Inflammatory macrophage treated with lipopolysaccharide for 4 hours (primary cell): ENCODE measurements around the gene IFNA16.
"Not testable (repeated sequence)": the region's sequence is repeated elsewhere in the genome, so short reads cannot be mapped to it uniquely, and the experiment has no call there.

Experiments used
- DNase-seq: peaks from one replicate; pipeline ENCODE4 v3.0.0-alpha.2; 2020

The IFNA16 gene

DNA sequence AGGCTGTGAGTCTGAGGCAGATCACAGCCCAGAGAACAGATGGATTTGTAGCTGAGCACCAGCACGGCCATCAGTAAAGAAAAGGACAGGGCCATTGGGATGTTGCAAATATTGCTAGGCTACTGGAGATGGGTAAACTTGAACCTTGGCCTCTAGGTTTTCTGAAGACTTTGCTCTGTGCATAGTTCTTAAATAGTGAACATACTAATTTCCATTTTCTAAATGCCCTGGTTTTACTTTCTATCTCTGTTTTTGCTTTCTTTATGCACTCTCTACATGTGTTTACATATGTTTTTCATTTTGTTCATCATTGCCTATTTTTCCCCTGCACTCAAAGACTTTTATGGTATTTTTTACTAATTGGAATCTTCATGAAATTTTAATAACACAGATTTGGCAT lies at the start of gene IFNA16:
Gene IFNA16 (minus strand): TSS at position 101 of the 400 bp plus-strand sequence. CDS start 6 bp downstream, at position 95.
- DNase-seq = not testable (repeated sequence)

DNA sequence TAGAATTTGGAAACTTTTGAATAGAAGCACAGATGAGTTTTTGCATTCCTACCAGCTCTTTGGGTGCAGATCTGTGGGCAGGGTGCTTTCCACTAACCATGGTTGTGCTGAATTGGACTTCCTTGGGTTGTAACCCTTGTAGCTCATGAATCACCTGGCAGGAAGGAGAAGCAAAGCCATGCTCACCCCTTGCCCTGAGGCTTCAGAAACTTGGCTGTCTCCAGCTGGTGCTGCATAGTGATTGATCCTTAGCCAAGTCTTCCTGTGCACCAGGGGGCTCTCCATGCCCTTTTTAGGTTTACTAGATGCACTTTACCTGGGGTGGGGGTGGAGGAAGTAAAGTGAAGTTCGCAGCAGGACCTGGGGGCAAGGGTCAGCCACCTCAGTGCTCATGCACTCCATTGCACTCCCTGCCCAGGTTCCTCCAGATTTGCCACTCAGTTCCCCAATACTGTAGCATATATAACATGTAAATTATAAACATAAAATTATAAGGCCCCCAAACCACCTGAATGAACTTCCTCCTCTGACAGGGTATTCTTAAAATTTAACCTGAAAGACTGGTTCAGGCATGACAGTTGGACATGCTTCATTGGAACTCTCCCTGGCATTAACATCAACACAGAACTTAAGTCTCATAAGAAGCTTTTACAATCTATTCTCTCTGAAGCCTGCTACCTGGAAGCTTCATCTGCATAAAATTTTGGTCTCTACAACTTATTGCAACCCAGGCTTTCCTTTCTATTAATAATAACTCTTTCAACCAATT lies 48.5 kb upstream of the IFNA16 start:
- no peak for DNase-seq

DNA sequence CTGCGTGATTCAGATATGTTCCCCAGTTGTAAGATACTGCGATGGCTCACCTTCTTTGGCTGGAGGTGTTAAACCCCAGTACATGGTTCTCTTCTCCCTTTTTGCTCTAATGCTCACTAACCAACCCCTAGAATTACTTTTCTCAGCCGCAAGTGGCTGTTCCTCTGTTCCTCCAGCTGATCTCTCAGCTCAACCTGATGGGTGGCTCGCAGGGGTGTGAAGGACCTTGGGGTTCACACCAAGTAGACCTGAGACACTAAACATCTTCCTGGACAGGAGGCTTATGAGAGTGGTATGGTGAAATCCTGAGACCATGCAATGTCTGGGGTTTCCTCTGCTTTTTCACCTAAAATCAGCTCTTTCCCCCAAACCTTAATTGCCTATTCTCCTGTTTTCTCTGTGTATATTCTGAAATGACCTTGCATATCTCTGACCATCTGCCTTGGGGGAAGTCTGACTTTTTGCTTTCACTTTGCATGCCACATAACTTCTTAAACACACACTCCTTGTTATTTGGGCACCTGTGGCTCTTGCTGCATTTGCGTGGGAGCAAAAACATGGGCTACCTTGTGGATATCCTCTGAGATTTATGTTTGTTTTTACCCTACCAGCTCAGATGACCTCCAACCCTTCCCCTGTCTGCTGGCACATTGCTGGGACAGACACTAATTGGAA lies 38.6 kb upstream of the IFNA16 start:
- DNase-seq = no peak

DNA sequence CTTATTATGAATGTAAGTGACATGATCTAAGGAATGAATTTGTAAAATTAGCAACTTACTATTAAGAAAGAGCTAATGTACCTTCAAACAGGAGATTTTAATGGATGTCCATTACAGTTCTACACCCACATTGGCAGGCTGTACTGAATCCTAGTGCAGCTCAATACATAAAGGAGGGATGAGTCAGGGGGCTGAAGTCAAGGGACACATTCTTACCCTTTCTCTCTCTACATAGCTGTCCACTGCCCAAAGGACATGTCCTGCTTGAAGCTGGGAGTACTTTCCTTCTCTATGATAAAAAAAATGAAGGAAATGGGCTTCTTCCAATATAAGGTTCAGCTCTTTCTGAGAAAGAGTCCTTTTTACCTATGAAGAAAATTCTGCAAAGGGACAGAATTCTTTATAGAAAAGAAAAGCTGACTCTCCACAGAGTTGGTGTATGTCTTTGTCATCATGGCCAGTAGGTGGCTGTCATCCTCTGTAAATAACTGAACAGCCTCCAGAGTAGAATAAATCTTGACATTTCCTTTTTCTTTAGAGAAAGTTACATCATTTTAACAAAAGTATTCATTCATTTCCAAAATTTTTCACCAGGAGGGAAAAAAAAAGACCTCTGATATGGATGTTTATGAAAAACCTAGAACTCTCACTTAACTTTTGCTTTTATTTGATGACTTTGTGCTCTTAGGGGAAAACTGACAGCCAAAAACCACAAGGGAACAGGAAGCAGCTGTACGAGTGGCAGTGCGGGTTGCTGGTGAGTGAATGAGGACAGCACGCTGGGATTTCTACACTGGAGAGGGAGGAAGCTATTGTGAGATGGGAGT lies 35.8 kb upstream of the IFNA16 start:
- peak; percentile 84 for DNase-seq

DNA sequence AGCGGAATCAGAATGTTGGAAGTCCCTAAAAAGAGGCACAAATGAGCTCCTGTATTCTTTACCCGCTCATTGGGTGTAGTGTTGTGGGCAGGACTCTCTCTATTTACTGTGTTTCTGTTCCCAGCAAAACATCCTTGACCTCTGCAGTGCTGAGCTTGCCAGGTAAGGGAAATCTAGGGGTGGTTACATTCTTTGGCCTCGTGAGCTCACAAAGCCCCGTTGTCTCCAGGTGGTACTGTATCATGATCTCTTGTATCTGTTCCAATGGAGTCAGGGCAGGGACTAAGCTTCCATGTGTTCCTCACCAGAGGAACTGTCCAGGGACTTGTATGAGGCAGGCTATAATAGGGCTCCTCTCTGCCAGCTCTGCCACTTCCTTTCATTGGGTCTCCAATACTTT lies 34.5 kb upstream of the IFNA16 start:
- no peak for DNase-seq

DNA sequence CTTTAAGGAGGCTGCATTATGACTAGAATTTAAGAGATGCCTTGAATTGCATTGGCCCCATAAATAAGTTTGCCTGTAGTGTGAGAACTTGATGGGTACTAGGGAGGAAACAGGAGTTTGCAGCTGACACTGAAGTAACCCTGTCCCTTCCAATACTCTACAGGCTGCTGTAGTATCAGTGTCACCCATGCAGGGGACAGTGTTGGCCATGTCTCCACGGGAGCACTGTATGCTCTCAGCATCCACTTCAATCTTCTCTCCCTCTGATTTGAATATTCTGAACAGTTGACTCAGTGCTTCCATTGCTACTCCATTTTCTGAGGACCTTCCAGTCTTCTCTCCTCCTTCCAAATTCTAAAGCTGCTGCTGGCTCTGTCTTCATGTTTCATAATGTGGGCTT lies 34.1 kb upstream of the IFNA16 start:
- no peak for DNase-seq

DNA sequence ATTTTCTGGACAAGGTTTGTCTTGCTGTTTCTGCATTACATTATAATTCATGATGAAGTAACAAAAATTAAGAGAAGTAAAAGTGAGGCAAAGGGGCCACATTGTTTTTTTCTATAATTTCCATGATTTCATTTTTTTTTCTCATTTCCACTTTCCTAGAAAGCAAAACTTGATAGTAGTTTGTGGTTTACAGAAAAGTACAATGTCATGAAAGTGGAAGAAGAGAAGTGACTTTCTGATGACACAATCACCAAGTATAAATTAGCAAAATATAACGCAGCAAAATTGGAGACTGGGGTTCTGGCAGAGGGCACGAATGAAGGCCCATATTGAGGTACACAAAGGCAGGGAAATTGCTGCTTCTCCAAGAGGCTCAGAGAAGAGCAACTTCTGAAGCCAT lies 27.7 kb upstream of the IFNA16 start:
- DNase-seq = peak; percentile 87

DNA sequence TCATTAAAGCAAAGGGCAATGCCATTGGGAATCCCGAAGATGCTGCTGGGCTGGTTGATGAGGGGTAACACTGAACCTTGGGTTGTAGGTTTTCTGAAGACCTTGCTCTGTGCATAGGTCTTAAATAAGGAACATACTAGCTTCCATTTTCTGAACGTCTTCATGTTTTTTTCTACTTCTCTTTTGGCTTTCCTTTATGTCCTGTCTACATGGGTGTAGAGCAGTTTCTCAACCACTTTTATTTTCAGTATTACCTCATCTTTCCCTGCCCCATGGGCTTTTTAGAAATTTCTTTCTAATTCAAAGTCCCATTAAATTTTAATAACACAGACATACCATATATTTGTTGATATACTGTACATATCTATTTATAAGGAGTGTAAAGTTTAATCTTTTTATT lies 22.8 kb upstream of the IFNA16 start, which contains the start of gene IFNA14:
Gene IFNA14 (minus strand): TSS at position 95 of the 400 bp plus-strand sequence. CDS start 70 bp downstream, at position 25.
- peak; percentile 85 for DNase-seq

DNA sequence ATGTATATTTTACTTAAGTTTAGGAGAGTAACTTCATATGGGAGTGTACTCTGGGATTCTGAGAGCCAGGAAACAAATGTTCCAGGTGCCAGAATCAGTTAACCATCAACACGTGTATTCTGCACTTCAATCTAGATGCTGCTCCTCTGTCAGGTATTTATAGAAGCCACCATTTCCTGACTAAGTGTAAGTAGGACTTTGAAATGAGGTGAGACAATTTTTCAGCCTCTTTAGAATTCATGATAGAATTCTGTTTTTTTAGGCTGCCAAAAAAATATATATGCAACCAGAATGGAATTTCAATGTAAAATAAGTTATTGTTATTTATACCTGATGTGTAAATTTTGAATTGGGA lies 19.2 kb upstream of the IFNA16 start:
- not testable (repeated sequence) for DNase-seq

DNA sequence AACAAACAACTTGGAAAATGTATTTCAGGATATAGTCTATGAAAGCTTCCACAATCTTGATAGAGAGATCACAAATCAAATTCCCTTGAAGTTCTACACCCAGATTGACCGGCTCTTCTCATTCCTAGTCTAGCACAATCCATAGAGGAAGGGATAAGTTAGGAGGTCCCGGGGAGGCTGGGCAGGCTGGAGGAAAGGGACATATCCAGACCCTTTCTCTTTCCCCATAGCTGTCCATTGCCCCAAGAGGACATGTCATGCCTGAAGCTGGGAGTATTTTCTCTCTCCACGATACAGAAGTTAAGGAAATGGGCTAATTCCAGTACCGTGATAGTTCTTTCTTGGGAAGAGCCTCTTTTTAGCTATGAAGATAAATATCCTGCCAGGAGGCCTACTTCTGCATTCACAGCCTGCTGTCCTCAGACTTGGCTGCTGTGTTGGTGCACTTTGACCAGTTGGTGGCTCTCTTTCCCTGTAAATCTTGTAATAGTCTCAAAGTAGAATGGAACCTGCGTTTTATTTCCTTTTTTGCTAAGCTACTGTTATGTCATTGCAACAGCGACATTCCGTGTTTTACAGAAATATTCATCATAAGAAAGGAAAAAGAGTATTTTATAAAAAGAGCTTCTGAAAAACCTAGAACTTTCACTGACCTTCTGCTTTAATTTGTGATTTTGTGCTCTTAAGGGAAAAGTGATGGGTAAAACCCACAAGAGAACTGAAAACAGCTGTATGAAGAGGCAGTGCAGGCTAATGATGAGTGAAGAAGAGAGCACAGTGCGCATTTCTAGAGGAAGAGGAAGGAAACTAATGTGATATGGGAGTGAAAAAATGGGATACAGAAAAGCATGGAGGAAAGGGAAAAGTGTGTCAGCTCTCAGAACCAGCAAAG lies 18.6 kb upstream of the IFNA16 start:
- DNase-seq = peak; percentile 77

DNA sequence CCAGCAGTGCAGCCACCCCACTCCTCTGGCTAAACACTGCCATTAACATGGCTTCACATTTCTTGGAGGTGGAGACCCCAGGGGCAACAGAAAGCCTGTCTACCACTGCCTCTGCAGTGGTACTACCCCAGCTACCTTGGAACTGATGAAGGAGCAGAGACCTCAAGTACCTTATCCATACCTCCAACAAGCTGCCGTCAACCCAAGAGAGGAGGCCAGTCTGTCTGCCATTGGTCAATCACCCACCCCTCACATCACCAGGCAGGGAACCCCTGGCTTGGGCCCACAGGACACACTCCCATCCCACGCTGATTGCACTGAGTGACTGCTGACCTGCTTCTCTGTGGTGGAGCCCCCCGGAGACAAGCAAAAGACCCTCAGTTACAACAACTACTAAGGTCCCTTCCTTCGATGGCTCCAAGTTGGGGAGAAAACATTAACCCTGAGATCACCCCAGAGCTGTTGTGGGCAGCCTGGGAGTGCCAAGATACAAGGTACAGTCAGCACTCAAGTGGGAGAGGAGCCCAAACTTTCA lies 17.1 kb upstream of the IFNA16 start:
- no peak for DNase-seq

DNA sequence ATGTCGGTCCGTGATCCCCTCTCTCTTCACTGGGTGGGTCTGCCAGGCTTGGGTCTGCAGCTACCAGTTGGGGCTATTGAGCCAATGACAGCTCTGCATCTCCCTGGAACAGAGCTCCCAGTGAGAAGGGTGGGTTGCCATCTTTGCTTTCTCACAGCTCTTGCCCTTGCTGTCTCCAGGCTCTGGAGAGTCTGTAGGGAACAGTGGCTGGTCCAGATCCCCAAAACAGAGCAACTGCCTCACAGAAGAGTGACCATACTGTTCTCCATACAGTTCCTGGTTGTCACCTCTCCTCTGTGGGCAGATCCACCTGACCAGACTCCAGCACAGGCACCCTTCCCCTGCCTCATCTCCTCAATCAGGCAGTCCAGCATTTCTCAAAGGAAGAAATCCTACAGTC lies 16.1 kb upstream of the IFNA16 start:
- DNase-seq = no peak

DNA sequence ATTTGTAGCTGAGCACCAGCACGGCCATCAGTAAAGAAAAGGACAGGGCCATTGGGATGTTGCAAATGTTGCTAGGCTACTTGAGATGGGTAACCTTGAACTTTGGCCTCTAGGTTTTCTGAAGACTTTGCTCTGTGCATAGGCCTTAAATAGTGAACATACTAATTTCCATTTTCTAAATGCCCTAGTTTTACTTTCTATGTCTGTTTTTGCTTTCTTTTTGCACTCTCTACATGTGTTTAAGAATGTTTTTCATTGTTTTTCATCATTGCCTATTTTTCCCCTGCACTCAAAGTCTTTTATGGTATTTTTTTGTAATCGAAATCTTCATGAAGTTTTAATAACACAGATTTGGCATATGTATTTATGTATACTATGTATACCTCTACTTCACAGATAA lies 11.0 kb upstream of the IFNA16 start, which contains the start of gene IFNA17:
Gene IFNA17 (minus strand): TSS at position 101 of the 400 bp plus-strand sequence. CDS start 49 bp downstream, at position 52.
- peak; percentile 11 for DNase-seq

DNA sequence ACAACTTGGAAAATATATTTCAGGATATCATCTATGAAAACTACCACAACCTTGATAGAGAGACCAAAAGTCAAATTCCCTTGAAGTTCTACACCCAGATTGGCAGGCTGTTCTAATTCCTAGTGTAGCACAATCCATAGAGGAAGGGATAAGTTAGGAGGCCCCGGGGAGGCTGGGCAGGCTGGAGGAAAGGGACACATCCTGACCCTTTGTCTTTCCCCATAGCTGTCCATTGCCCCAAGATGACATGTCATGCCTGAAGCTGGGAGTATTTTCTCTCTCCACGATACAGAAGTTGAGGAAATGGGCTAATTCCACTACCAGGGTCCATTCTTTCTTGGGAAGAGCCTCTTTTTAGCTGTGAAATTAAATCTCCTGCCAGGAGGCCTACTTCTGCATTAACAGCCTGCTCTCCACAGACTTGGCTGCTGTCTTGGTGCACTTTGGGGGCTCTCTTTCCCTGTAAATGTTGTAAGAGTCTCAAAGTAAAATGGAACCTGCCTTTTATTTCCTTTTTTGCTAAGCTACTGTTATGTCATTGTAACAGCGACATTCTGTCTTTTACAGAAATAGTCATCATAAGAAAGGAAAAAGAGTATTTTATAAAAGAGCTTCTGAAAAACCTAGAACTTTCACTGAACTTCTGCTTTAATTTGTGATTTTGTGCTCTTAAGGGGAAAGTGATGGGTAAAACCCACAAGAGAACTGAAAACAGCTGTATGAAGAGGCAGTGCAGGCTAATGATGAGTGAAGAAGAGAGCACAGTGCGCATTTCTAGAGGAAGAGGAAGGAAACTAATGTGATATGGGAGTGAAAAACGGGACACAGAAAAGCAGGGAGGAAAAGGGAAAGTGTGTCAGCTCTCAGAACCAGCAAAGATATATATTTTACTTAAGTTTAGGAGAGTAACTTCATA lies 3.4 kb downstream of the IFNA16 start:
- DNase-seq = peak; percentile 56

DNA sequence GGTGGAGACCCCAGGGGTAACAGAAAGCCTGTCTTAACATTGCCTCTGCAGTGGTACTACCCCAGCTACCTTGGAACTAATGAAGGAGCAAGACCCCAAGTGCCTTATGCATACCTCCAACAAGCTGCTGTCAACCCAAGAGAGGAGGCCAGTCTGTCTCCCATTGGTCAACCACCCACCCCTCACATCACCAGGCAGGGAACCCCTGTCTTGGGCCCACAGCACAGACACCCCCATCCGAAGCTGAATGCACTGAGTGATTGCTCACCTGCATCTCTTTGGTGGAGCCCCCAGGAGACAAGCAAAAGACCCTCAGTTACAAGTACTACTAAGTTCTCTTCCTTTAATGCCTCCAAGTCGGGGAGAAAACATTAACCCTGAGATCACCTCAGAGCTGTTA lies 5.0 kb downstream of the IFNA16 start:
- DNase-seq = not testable (repeated sequence)

DNA sequence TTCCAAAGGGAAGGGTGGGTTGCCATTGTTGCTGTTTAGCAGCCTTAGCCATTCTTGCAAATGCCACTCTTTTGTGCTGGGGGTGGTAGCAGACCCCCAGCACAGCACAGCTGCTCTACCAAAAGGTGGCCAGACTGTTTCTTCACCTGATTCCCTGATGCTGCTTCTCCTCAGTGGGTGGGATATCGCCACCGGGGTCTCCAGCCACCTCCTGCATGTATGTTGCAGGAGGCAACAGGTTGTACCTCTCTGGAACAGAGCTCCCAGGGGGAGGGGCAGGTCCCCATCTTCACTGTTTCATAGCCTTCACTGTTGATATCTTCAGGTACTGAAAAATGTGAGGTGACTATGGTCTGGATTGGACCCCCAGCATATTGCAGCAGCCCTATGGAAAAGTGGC lies 6.3 kb downstream of the IFNA16 start:
- not testable (repeated sequence) for DNase-seq

DNA sequence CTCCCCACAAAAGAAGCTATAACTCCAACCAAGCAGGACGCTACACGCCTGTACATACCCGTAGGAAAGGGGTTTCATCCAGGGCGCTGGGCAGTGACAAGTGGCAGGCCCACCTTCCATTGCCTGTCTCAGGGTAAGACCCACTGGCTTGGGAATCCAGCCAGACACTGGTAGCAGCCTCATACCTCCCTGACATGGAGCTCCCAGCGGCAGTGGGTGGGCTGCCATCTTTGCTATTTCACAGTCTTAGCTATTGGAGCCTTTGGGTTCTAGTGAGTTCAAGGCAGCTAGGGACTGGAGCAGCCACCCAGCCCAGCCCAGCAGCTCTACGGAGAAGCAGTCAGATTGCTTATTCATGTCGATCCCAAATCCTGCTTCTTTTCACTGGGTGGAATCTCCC lies 6.8 kb downstream of the IFNA16 start:
- DNase-seq = no peak

DNA sequence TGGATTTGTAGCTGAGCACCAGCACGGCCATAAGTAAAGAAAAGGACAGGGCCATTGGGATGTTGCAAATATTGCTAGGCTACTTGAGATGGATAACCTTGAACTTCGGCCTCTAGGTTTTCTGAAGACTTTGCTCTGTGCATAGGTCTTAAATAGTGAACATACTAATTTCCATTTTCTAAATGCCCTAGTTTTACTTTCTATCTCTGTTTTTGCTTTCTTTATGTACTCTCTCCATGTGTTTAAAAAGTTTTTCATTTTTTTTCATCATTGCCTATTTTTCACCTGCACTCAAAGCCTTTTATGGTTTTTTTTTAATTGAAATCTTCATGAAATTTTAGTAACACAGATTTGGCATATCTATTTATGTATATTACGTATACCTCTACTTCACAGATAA lies 10.1 kb downstream of the IFNA16 start, which contains the start of gene IFNA10:
Gene IFNA10 (minus strand): TSS at position 101 of the 400 bp plus-strand sequence. CDS start 46 bp downstream, at position 55.
- DNase-seq = not testable (repeated sequence)

DNA sequence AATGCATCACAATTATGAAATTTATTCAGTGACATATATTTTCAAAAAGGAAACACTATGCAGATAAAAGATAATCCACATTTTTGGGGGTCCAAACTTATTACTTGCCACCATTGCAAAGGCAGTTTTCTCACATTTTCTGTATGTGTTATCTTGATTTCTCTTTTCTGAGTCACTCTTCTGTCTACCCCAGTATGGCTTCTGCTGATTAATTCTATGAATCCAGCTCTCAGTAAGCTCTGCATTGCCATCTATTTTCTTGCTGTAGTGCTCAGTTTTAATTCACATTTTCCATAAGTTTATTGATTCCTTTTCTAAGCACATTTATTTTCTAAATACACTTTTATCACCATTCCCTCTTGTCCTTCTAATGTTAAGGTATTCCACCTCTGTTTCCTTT lies 11.9 kb downstream of the IFNA16 start:
- DNase-seq = no peak

DNA sequence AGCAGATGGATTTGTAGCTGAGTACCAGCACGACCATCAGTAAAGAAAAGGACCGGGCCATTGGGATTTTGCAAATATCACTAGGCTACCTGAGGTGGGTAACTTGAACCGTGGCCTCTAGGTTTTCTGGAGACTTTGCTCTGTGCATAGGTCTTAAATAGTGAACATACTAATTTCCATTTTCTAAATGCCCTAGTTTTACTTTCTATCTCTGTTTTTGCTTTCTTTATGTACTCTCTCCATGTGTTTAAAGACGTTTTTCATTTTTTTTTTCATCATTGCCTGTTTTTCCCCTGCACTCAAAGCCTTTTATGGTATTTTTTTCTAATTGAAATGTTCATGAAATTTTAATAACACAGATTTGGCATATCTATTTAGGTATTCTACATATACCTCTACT lies 15.0 kb downstream of the IFNA16 start, which contains the start of gene IFNA7:
Gene IFNA7 (minus strand): TSS at position 101 of the 400 bp plus-strand sequence. CDS start 40 bp downstream, at position 61.
- not testable (repeated sequence) for DNase-seq
